GM19043 (cell line): Measurements from ENCODE around the gene CDK16.

ENCODE experiments used
- ATAC-seq: cut with Tn5 transposase; IDR thresholded peaks from one replicate; pipeline ENCODE4 v1.9.1; 2021; ENCODE audit warnings: low read depth; ENCODE audit not compliant: unreplicated experiment

The CDK16 gene

GRCh38 chrX:47218280-47218919, at the start of gene CDK16:
CDK16 (plus strand) TSS chrX:47218681; CDS start chrX:47223558, 4,877 bp downstream.
- ATAC-seq = peak; percentile 34

GRCh38 chrX:47169273-47169672, 49.2 kb upstream of the CDK16 start:
- ATAC-seq = no peak

- no peak for ATAC-seq
Measured at GRCh38 chrX:47169726-47170515, 48.6 kb upstream of the CDK16 start.

- ATAC-seq = no peak
Measured at GRCh38 chrX:47170861-47171692, 47.4 kb upstream of the CDK16 start.

GRCh38 chrX:47171996-47172395, 46.5 kb upstream of the CDK16 start:
- ATAC-seq = no peak

GRCh38 chrX:47172549-47172948, 45.9 kb upstream of the CDK16 start:
- ATAC-seq = no peak

GRCh38 chrX:47172971-47173792, 45.3 kb upstream of the CDK16 start:
- ATAC-seq = no peak

- ATAC-seq = no peak
Measured at GRCh38 chrX:47174376-47174775, 44.1 kb upstream of the CDK16 start.

GRCh38 chrX:47174846-47175587, 43.5 kb upstream of the CDK16 start:
- ATAC-seq = no peak

GRCh38 chrX:47175588-47175980, 42.9 kb upstream of the CDK16 start:
- ATAC-seq = no peak

- ATAC-seq = no peak
Measured at GRCh38 chrX:47176101-47176740, 42.3 kb upstream of the CDK16 start.

GRCh38 chrX:47177079-47177478, 41.4 kb upstream of the CDK16 start:
- no peak for ATAC-seq

GRCh38 chrX:47178337-47178736, 40.1 kb upstream of the CDK16 start:
- ATAC-seq = no peak

- no peak for ATAC-seq
Measured at GRCh38 chrX:47179221-47179927, 39.1 kb upstream of the CDK16 start.

GRCh38 chrX:47179928-47180255, 38.6 kb upstream of the CDK16 start:
- no peak for ATAC-seq

GRCh38 chrX:47180346-47180745, 38.1 kb upstream of the CDK16 start:
- ATAC-seq = no peak

GRCh38 chrX:47181301-47181700, 37.2 kb upstream of the CDK16 start:
- ATAC-seq = no peak

- ATAC-seq = no peak
Measured at GRCh38 chrX:47182106-47182700, 36.3 kb upstream of the CDK16 start.
